Forelimb muscle (tissue), 1 donor: ENCODE data around the gene F7. TPM values are rescaled to one million over a fixed set of nuclear protein-coding genes. Genes with fewer than 3 reads are reported as not detected.
"Not testable (repeated sequence)": the region's sequence is repeated elsewhere in the genome, so short reads cannot be mapped to it uniquely, and the experiment has no call there.

ENCODE experiments used
- DNase-seq: peaks from one replicate; pipeline ENCODE4 v3.0.0-alpha.2; 2013; ENCODE audit warnings: low read depth
- polyA plus RNA-seq: library from polyadenylated mRNA; unstranded; fragments of 120-200 nt; gene quantifications from one replicate; pipeline ENCODE4 v1.2.1, GENCODE V29; 2013; ENCODE audit not compliant: insufficient read length

F7 gene
- polyA plus RNA-seq, 1 donor, result 1.5 TPM

DNA sequence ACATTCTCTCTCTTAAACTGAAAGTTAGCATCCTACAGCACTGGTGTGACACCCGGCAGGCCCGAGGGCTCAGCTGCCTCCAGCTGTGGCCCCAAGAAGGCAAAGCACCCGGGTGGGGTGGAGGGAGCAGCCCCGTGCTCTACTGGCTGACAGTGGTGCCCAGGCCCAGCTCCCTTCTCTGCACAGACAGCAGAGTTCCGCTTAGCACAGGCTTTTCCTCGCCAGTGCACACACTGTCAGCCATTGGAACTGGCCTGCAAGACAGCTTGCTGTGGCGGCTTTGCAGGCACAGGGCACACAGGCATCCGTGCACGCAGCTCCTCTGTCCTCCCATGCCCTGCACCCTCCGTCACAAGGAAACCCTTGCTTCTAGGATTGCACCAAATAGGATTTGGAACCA, 3.3 kb upstream of the F7 start:
- DNase-seq, result not testable (repeated sequence)

DNA sequence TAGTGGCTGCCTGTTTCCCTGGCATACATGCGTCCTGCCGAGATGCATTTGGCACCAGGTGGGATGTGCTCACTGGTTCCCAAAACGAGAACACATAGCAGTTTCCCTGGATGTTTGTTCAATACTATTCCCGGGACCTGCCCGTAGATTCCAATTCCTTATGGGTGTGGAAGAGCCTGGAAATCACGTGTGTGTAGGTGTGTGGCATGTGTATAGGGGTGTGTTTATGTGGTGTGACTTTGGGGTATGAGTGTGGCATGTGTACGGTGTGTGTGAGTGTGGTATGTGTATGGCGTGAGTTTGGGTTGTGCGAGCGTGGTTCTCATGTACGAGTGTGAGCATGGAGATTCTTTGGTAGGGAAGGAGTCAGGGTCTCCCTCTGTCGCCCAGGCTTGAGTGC, 2.9 kb upstream of the F7 start:
- no peak for DNase-seq

DNA sequence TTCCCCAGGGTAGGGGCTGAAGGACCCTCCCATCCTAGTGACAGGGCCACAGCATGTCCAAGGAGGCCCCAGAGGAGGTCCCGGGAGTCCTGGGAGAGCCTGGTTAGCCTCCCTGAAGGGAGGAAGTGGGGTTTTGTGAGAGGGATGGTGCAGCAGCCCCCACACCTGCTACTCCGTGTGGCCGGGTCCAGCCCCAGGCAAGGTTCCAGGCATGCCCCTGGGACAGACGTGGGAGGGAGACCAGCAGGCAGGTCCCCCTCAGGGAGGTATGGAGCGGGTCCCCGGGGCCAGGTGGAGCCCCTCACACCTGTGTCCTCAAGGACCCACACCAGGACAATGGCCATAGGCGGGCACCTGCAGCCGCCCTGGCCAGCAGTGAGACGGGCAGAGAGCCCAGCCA, 1.9 kb upstream of the F7 start:
- DNase-seq, result no peak

DNA sequence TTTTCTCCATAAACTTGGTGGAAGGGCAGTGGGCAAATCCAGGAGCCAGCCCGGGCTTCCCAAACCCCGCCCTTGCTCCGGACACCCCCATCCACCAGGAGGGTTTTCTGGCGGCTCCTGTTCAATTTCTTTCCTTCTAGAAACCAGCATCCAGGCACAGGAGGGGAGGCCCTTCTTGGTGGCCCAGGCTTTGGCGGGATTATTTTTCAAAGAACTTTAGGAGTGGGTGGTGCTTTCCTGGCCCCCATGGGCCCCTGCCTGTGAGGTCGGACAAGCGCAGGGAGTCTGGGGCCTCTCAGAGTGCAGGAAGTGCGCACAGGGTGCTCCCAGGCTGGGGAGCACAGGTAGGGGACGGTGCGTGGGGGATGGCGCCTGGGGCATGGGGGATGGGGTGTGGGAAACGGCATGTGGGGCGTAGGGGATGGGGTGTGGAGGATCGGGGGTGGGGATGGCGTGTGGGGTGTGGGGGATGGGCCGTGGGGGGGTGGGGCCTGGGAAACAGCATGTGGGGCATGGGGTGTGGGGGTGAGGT, 396 bp downstream of the F7 start:
- no peak for DNase-seq

DNA sequence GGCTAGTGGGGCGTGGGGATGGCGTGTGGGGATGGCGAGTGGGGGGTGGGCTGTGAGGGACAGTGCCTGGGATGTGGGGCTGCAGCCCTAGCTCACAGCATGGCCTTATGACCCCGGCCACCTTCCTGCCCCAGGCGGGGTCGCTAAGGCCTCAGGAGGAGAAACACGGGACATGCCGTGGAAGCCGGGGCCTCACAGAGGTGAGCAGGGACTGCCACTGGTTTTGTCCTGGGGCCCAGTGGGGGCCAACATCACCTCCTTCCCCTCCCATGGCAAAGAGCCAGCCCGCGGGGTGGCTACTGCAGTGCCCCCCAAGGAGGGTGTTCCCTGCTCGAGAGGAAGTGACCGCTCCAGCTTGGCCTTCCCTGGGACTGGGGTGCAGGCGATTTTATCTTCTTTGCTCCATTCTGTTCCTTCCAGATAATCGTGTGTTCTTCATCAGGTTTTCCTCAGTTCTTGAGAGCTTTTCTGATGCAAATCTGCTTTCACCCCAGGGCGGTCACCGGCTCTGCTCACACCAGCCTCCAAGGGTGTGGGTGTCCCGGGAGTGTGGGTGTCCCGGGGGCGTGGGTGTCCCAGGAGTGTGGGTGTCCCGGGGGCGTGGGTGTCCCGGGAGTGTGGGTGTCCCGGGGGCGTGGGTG, 1.2 kb downstream of the F7 start:
- no peak for DNase-seq

DNA sequence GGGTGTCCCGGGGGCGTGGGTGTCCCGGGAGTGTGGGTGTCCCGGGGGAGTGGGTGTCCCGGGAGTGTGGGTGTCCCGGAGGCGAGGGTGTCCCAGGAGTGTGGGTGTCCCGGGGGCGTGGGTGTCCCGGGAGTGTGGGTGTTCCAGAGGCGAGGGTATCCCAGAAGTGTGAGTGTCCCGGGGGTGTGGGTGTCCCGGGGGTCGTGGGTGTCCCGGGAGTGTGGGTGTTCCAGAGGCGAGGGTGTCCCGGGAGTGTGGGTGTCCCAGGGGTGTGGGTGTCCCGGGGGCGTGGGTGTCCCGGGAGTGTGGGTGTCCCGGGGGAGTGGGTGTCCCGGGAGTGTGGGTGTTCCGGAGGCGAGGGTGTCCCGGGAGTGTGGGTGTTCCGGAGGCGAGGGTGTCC, 2.9 kb downstream of the F7 start:
- not testable (repeated sequence) for DNase-seq

DNA sequence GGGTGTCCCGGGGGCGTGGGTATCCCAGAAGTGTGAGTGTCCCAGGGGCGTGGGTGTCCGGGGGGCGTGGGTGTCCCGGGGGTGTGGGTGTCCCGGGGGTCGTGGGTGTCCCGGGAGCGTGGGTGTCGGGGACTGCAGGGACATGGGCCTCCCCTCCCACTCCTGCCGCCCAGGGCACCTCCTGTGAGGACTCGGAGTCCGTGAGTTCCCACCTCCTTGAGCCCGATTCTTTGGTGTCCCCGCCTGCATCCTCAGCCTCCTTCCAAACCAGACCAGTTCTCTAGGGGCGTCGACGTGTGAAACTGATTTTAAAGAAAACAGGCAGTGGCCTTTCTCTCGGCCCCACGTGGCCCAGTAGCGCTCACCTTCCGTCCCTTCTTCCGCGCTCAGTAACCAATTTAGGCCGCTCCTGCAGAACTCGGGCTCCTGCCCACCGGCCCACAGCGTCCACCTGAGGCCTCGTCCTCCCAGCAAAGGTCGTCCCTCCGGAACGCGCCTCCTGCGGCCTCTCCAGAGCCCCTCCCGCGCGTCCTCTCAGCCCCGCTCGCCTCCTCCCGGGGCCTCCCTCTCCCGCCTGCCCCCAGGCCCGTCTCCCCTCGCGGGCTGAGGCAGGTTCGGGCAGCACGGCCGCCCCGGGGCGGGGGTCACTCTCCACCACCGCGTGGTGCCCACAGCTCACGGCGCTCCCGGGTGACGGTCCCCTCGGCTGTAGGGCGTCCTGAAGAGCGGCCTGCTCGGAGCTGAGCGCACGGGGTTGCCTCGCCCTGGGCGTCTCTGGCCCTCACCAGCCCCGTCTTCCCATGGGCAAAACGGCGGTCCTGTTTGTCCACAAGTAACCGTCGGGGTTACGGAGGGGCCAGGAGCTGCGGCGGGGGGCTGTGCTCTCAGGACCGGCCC, 3.8 kb downstream of the F7 start:
- DNase-seq, result no peak

DNA sequence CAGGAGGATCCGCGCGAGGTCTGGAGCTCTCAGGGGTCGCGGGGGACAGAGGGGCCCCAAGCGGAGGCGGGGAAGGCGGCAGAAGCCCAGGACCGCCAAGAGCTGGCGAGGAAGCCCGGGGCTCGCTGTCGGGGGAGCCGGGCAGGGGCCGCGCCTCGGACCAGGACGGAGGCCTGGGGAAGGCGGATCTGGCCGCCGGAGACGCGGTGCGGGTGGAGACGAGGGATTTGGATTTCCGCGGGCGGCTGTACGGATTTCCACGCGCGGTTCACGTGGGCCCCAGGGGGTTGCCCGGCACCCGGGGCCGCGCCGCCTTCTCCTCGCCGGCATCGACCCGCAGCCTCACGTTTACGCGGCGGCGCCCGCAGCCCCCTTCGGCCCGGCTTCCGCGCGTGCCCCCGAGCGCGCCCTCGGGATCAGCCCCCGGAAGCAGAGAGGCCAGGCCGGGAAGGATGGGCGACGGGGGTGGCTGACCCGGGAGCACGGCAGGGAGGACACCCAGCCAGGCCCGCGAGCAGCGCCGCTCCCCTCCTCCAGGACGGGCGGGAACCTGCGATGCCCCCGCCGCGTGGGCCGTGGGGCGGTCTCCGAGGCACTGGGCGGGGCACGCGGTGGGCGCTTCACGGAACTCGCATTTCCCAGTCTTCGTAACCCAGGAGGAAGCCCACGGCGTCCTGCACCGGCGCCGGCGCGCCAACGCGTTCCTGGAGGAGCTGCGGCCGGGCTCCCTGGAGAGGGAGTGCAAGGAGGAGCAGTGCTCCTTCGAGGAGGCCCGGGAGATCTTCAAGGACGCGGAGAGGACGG, 4.7 kb downstream of the F7 start:
- no peak for DNase-seq

DNA sequence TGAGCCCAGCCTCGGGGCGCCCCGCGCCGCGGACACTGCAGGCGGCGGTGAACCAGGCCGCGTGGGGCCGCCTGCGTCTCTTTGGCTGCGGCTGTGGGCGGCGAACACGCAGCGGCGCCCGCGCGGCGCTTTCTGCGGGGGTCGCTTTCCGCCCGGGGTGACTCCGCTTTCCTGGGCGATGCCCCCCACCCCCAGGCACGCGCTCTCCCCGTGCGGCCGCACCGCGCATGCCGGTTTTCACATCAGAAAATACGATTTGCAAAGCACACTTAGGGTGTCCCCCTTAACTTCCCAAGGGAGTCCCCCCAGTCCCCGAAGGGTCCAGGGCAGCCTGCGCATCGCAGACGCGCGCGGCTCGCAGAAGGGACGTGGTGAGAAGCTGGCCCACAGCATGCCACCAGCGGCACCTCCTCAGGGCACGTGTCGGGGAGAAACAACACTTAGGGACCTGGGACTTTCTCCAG, 5.3 kb downstream of the F7 start:
- DNase-seq, result no peak

DNA sequence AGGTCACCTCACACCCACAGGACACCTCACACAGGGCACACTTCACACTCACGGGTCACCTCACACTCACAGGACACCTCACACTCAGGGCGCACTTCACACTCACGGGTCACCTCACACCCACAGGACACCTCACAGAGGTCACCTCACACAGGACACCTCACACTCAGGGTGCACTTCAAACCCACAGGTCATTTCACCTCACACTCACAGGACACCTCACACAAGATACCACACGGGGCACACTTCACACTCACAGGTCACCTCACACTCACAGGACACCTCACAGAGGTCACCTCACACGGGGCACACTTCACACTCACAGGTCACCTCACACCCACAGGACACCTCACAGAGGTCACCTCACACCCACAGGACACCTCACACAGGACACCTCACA, 6.2 kb downstream of the F7 start:
- DNase-seq, result not testable (repeated sequence)

DNA sequence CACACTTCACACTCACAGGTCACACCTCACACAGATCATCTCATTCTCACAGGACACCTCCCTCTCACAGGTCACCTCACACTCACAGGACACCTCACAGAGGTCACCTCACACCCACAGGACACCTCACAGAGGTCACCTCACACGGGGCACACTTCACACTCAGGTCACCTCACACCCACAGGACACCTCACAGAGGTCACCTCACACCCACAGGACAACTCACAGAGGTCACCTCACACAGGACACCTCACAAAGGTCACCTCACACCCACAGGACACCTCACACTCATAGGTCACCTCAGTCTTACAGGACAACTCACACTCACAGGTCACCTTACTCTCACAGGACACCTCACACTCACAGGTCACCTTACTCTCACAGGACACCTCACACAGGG, 6.9 kb downstream of the F7 start:
- not testable (repeated sequence) for DNase-seq

DNA sequence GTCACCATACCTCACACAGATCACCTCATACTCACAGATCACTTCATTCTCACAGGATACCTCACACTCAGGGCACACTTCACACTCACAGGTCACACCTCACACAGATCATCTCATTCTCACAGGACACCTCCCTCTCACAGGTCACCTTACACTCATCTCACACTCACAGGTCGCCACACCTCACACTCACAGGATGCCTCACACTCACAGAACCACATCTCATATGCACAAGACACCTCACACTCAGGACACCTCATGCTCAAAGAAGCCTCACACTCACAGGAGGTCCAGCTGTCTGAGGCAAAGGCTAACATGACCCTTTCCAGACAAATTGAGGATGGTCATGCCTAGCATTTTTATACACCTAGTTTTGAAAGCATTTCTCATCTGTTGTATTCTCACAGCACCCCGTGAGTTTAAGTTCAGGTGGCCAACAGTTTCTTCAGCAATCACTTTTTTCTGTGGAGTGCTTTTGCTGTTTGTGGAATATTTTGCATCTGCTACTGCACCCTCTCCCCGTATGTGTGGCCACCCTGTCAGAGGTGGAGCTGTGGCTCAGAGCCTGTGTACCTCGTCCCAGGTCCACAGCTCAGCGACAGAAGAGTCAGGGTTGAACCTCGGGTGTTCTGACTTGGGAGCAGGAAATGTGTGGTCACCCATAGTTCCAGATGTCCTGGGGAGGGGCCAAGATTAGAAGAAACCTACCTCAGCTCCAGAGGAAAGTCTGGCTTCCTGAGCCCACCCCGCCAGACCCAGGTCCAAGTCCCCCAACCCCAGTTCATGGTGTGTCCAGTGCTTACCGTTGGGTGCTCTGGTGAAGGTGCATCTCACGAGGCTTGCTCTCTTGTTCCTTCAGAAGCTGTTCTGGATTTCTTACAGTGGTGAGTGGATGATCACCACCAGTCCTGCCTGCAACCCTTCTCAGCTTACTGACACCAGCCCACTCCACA, 7.6 kb downstream of the F7 start:
- no peak for DNase-seq

DNA sequence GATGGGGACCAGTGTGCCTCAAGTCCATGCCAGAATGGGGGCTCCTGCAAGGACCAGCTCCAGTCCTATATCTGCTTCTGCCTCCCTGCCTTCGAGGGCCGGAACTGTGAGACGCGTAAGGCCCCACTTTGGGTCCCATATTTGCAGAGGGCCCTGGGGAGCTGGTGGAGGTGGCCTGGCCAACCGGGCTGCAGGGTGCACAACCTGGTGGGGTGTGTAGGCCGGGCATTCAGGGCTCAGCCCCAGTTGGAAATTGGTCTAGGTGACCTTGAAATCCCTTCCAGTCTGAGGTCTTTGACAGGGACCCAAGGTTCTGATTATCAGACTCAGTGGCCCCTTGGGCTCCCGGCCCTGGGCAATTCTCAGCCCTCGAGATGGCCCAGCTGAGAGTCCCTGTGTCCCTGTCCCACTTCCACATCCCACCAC, 8.3 kb downstream of the F7 start:
- DNase-seq, result no peak

DNA sequence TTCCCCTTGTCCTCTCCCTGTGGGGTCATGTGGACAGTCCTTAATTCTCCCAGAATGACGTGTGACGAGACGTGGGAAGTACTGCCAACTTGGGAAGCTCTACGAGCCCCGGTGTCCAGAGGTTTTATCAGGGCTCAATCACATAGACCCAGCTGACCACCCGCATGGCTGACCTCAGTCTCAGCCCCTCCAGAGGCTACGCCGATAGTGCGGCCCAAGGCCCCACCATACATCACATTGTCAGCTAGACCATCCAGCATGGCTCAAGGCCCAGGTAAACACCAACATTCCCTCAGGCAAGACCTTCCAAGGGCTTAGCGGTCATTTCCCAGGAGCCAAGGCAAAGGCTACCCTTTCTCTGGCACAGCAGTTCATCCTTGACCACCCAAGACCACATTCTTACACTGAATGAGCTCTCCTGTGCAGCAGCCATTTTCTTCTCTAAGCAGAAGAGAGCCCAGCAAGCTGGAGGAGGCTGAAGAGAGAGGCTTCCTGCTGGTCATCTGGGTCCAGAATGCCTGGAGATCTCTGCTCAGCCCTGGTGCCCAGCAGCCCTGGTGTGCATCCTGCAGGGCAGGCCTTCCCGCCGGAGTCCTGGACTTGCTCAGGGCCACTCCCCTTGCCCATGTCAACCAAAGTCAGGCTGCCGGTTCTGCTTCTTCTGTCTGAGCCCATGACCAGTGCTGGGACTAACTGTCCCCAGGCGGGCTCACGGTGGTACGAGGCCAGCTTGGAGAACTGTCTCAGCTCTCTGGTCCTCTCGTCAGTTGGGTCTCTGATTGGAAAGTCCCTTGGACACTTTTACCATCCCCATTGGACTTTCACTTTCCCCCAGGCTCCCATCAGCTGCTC, 9.1 kb downstream of the F7 start:
- no peak for DNase-seq

DNA sequence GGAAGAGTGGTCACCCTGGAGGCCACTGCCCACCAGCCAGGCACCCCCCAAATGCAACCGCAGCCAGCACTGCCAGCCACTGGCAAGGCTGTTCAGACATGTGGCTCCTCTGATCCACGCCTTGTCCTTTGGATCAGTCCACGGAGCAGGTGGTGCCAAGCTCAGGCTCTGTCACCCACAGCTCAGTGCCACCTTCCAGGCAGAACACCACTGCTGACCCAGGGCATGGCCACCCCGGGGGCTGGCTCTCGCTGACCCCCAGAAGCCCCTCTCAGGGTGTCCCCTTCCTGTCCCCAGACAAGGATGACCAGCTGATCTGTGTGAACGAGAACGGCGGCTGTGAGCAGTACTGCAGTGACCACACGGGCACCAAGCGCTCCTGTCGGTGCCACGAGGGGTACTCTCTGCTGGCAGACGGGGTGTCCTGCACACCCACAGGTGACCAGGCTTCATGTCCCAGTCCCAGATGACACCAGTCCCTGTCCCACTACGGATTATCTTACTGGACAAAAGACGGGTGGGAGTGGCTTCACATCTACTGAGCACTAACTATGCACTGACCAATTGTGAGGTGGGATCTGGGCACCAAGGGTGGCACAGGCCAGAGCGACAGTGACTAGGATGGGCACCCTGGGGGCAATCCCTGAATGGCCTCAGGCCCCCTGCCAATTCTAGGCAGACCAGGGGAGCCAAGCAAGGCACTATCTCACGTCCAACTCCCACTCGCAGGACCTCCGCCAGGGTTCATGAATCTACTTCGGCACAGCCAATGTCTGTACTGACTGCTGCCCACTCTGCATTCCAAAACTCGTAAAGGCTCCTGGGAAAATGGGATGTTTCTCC, 10.0 kb downstream of the F7 start:
- DNase-seq, result no peak

DNA sequence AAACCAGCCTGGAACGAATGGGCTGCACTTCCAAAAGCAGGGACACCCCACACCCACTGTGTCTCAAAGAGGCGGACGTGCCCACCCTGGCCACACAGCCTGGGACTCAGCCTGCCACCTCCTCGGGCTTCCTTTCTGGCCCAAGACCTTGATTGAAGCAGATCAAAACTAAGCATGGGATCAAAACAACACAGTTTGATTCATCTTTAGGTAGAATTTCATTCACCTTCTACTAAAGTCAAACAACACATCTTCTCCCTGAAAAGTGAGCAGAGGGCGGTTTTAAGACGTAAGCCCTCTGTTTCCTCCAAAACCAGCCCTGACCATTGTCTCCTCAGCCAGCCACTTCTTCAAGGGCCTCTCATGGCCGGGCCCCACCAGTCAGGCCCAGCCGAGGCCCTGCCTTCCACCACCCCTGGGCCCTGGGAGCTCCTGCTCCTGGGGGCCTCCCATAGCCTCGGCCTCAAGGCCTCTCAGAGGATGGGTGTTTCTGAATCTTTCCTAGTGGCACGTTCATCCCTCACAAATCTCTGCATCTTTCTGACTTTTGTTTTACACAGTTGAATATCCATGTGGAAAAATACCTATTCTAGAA, 10.7 kb downstream of the F7 start:
- DNase-seq, result no peak

DNA sequence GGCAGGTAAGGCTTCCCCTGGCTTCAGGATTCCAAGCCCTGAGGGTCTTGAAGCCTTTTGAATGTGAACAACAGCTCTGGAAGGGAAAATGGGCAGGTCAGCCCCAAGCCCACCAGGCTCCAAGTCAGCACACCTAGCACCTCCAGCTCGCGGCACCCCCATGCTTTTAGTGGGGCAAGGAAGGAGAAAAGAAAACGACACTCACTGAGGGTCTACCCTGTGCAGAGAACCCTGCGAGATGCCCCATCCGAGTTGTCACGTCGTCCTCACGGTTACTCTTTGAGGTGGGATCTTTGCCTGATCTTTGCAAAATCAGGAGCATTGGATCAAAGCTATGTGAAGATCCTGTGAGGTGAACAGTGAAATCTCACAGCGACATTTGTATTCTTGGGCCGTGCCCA, 11.3 kb downstream of the F7 start:
- no peak for DNase-seq

DNA sequence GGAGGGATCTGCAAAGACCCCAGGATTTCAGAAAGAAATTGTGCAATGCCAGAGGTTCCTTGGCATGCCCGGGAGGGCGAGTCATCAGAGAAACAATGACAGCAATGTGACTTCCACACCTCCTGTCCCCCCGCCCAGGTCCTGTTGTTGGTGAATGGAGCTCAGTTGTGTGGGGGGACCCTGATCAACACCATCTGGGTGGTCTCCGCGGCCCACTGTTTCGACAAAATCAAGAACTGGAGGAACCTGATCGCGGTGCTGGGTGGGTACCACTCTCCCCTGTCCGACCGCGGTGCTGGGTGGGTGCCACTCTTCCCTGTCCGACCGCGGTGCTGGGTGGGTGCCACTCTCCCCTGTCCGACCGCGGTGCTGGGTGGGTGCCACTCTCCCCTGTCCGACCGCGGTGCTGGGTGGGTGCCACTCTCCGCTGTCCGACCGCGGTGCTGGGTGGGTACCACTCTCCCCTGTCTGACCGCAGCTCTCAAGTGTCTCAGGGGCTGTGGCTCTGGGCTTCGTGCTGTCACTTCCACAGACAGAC, 11.8 kb downstream of the F7 start:
- DNase-seq, result no peak
